Measurements from ENCODE around the gene VPS25.

The VPS25 gene

DNA sequence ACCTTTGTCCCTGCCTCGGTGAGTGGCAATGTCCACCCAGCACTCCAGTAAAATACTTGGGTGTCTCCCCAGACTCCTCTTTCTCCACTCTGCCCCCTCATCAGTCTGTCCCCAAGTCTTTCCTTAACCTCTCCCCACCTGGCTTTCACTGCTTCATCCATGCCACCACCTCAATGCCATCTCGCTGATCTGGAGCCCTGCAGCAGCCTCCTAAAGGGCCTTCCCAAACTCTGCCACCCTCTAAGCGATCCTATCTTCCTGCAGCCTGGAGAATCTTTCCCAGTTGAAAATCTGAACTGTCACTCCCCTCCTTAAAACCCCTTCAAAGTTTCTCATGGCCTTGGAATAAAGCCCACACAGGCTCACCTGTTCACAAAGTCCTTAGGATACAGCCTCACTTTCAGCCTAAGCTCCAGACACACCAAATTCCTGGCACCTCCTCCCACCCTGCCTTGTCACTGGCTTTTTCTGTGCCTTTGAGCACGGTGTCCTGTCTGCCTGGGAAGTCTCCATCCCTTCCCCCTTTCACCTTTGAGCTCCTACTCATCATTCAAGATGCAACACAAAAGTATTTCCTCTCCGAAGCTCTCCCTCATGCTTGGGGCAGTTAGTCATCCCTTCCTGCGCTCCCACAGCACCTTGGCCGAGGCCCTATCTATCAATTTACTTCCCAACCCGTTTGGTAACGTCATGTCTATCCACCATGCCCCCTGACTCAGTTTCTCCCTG, 10.0 kb downstream of the VPS25 start (continued):
- TF ChIP-seq ZSCAN30 (tag by site-specific recombination; IDR thresholded peaks at IDR 0.05), result no peak

DNA sequence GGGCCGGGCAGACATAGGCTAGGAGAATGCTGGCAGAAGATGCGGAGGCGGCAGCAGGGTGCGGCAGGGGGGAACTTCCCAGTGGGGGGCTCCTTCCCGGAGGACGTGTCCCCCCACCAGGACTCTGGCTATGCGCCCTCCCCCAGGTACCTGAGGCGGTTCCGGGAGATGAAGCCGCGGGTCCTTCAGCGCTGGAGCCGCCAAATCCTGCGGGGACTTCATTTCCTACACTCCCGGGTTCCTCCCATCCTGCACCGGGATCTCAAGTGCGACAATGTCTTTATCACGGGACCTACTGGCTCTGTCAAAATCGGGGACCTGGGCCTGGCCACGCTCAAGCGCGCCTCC, 10.5 kb downstream of the VPS25 start:
- ChIA-PET POLR2A (interaction anchor here (0.8 to 1.1 kb wide), 3 partner anchors 10 to 174 kb away, joined by 3 to 7 read pairs (median 3); partner anchors contain the start of genes CNTD1, COA3, RETREG3 and TUBG1), CTCF (interaction anchor here (0.5 kb wide), 1 partner anchor 10 kb away, joined by 3 read pairs; the partner anchor contains the start of gene VPS25)
- H3K4me3 ChIP-seq (ENCODE audit: low read depth, low read length), result no peak overlapping the region
- TF ChIP-seq ZNF555 (tag by site-specific recombination; conservative IDR thresholded peaks at IDR 0.05), result no peak
- TF ChIP-seq, protein P1, sequence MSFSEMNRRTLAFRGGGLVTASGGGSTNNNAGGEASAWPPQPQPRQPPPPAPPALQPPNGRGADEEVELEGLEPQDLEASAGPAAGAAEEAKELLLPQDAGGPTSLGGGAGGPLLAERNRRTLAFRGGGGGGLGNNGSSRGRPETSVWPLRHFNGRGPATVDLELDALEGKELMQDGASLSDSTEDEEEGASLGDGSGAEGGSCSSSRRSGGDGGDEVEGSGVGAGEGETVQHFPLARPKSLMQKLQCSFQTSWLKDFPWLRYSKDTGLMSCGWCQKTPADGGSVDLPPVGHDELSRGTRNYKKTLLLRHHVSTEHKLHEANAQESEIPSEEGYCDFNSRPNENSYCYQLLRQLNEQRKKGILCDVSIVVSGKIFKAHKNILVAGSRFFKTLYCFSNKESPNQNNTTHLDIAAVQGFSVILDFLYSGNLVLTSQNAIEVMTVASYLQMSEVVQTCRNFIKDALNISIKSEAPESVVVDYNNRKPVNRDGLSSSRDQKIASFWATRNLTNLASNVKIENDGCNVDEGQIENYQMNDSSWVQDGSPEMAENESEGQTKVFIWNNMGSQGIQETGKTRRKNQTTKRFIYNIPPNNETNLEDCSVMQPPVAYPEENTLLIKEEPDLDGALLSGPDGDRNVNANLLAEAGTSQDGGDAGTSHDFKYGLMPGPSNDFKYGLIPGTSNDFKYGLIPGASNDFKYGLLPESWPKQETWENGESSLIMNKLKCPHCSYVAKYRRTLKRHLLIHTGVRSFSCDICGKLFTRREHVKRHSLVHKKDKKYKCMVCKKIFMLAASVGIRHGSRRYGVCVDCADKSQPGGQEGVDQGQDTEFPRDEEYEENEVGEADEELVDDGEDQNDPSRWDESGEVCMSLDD (tag by site-specific recombination; IDR thresholded peaks at IDR 0.05), result no peak
- no peak for TF ChIP-seq ZNF121 (tag by site-specific recombination; IDR thresholded peaks at IDR 0.05)
- TF ChIP-seq ZSCAN23 (tag by site-specific recombination; IDR thresholded peaks at IDR 0.05), result no peak
- peaks cover 0 to 28% of the 10 kb centered on the region in 2 experiments; a peak in 1 of 3 replicates for H3K36me3 ChIP-seq (ENCODE audit: control insufficient read depth in 2 of 2, insufficient read depth in 1 of 2, low read length in 2 of 2)
- H3K27ac ChIP-seq (ENCODE audit: extremely low read depth, low read depth, low read length), result no peak overlapping the region
- peaks cover 5% of the 10 kb centered on the region; the same call in 1 of the 2 replicates for H3K4me1 ChIP-seq (ENCODE audit: control insufficient read depth, insufficient read depth, low read length)
- H3K9me3 ChIP-seq (ENCODE audit: control insufficient read depth, insufficient read depth, low read depth, low read length), result no peaks in the 10 kb centered on the region

DNA sequence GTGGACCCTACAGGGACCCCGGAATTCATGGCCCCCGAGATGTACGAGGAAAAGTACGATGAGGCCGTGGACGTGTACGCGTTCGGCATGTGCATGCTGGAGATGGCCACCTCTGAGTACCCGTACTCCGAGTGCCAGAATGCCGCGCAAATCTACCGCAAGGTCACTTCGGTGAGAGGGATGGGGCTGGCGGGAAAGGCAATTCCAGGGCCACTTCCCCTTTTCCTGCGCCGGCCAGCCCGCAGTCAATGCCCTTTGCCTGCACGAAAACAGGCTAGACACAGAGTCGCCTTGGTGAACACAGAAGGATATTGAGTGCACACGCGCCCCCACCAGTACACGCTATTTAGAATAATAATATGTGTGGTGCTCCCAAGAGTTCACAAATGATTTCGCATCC, 11.2 kb downstream of the VPS25 start:
- TF ChIP-seq ZNF664 (tag by site-specific recombination; IDR thresholded peaks at IDR 0.05) (no peak), ZNF266 (tag by site-specific recombination; IDR thresholded peaks at IDR 0.05; ENCODE audit: low read depth) (no peak), ZNF174 (tag by site-specific recombination; IDR thresholded peaks at IDR 0.05) (no peak), MZF1 (tag by site-specific recombination; IDR thresholded peaks at IDR 0.05; ENCODE audit: borderline replicate concordance) (no peak), ZNF596 (tag by site-specific recombination; IDR thresholded peaks at IDR 0.05) (no peak), SCRT2 (tag by site-specific recombination; IDR thresholded peaks at IDR 0.05) (no peak), ZFP37 (tag by site-specific recombination; IDR thresholded peaks at IDR 0.05) (no peak), ZNF791 (tag by site-specific recombination; IDR thresholded peaks at IDR 0.05) (no peak), ZNF37A (tag by site-specific recombination; IDR thresholded peaks at IDR 0.05) (no peak), ZNF354C (tag by site-specific recombination; IDR thresholded peaks at IDR 0.05; ENCODE audit: borderline replicate concordance, low read depth) (no peak), ZNF214 (tag by site-specific recombination; IDR thresholded peaks at IDR 0.05; ENCODE audit: borderline replicate concordance) (no peak), ZIC2 (tag by site-specific recombination; IDR thresholded peaks at IDR 0.05) (no peak), ZNF658 (tag by site-specific recombination; IDR thresholded peaks at IDR 0.05) (no peak), ZNF76 (tag by site-specific recombination; IDR thresholded peaks at IDR 0.05; ENCODE audit: borderline replicate concordance, low read depth) (no peak), SALL2 (tag by site-specific recombination; IDR thresholded peaks at IDR 0.05; ENCODE audit: borderline replicate concordance) (no peak), ZNF292 (tag by site-specific recombination; IDR thresholded peaks at IDR 0.05; ENCODE audit: borderline replicate concordance, low read depth) (no peak)
- TF ChIP-seq, protein P2, sequence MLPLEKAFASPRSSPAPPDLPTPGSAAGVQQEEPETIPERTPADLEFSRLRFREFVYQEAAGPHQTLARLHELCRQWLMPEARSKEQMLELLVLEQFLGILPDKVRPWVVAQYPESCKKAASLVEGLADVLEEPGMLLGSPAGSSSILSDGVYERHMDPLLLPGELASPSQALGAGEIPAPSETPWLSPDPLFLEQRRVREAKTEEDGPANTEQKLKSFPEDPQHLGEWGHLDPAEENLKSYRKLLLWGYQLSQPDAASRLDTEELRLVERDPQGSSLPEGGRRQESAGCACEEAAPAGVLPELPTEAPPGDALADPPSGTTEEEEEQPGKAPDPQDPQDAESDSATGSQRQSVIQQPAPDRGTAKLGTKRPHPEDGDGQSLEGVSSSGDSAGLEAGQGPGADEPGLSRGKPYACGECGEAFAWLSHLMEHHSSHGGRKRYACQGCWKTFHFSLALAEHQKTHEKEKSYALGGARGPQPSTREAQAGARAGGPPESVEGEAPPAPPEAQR (tag by site-specific recombination; IDR thresholded peaks at IDR 0.05), result no peak
- TF ChIP-seq, protein P3, sequence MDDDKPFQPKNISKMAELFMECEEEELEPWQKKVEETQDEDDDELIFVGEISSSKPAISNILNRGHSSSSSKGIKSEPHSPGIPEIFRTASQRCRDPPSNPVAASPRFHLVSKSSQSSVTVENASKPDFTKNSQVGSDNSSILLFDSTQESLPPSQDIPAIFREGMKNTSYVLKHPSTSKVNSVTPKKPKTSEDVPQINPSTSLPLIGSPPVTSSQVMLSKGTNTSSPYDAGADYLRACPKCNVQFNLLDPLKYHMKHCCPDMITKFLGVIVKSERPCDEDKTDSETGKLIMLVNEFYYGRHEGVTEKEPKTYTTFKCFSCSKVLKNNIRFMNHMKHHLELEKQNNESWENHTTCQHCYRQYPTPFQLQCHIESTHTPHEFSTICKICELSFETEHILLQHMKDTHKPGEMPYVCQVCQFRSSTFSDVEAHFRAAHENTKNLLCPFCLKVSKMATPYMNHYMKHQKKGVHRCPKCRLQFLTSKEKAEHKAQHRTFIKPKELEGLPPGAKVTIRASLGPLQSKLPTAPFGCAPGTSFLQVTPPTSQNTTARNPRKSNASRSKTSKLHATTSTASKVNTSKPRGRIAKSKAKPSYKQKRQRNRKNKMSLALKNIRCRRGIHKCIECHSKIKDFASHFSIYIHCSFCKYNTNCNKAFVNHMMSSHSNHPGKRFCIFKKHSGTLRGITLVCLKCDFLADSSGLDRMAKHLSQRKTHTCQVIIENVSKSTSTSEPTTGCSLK (tag by site-specific recombination; IDR thresholded peaks at IDR 0.05), result no peak
- TF ChIP-seq, protein P4, sequence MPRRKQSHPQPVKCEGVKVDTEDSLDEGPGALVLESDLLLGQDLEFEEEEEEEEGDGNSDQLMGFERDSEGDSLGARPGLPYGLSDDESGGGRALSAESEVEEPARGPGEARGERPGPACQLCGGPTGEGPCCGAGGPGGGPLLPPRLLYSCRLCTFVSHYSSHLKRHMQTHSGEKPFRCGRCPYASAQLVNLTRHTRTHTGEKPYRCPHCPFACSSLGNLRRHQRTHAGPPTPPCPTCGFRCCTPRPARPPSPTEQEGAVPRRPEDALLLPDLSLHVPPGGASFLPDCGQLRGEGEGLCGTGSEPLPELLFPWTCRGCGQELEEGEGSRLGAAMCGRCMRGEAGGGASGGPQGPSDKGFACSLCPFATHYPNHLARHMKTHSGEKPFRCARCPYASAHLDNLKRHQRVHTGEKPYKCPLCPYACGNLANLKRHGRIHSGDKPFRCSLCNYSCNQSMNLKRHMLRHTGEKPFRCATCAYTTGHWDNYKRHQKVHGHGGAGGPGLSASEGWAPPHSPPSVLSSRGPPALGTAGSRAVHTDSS (tag by site-specific recombination; IDR thresholded peaks at IDR 0.05), result no peak
- Histone ChIP-seq H3K36me3 (ENCODE audit: control insufficient read depth in 2 of 2, insufficient read depth in 1 of 2, low read length in 2 of 2) (peaks cover 0 to 24% of the 10 kb centered on the region in 2 experiments; a peak in 2 of 3 replicates), H3K4me1 (ENCODE audit: control insufficient read depth, insufficient read depth, low read length) (peaks cover 5% of the 10 kb centered on the region; the same call in 1 of the 2 replicates), H3K9me3 (ENCODE audit: control insufficient read depth, insufficient read depth, low read depth, low read length) (no peaks in the 10 kb centered on the region), H3K27ac (ENCODE audit: extremely low read depth, low read depth, low read length) (no peak overlapping the region), H3K4me3 (ENCODE audit: low read depth, low read length) (no peak overlapping the region)
- ChIA-PET CTCF (interaction anchor here (1.0 kb wide), 1 partner anchor 21 kb away, joined by 3 read pairs; no protein-coding TSS in a partner anchor), POLR2A (interaction anchor here (0.9 to 1.3 kb wide), 2 partner anchors 11 to 15 kb away, joined by 3 to 8 read pairs; partner anchors contain the start of genes CNTD1 and VPS25)
